Measurements from ENCODE around the gene DMBT1.

The DMBT1 gene

GRCh38 chr10:122515588-122516231 is 44.8 kb upstream of the DMBT1 start:
- Histone ChIP-seq H3K4me2 (ENCODE audit: low read length) (no peak overlapping the region), H3K27me3 (ENCODE audit: control insufficient read depth, insufficient read depth, low read length) (no peaks in the 10 kb centered on the region), H3K9me3 (ENCODE audit: control insufficient read depth, low read length) (no peaks in the 10 kb centered on the region), H3K27ac (no peak overlapping the region), H3K4me1 (no peaks in the 10 kb centered on the region), H3K79me2 (no peaks in the 10 kb centered on the region), H2AFZ (no peak overlapping the region), H3K4me3 (ENCODE audit: low read depth, low read length) (no peak overlapping the region), H3K36me3 (ENCODE audit: control insufficient read depth, insufficient read depth, low read length) (no peaks in the 10 kb centered on the region), H3K9ac (no peak overlapping the region)
- TF ChIP-seq, protein P1, sequence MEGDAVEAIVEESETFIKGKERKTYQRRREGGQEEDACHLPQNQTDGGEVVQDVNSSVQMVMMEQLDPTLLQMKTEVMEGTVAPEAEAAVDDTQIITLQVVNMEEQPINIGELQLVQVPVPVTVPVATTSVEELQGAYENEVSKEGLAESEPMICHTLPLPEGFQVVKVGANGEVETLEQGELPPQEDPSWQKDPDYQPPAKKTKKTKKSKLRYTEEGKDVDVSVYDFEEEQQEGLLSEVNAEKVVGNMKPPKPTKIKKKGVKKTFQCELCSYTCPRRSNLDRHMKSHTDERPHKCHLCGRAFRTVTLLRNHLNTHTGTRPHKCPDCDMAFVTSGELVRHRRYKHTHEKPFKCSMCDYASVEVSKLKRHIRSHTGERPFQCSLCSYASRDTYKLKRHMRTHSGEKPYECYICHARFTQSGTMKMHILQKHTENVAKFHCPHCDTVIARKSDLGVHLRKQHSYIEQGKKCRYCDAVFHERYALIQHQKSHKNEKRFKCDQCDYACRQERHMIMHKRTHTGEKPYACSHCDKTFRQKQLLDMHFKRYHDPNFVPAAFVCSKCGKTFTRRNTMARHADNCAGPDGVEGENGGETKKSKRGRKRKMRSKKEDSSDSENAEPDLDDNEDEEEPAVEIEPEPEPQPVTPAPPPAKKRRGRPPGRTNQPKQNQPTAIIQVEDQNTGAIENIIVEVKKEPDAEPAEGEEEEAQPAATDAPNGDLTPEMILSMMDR (IDR thresholded peaks at IDR 0.05): no peak

DNA sequence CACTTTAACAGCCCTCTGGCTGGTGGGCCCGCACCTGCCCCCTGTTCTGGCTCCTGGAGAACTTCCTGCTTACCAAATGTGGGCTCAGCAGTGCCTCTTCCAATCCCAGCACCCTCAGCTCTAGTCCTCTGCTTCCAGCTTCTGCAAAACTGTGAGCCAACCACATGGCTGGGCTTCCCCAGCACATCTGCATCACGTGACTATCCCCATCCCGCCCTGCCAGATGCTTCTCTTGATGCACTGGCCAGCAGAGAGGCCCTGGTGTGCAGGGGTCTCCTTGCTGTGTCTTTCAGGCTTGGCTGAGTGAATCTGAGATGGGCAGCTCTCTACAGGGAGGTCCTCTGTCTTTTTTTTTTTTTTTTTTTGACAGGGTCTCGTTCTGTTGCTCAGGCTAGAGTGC is 43.8 kb upstream of the DMBT1 start:
- H3K4me2 ChIP-seq (ENCODE audit: low read length): no peak overlapping the region
- H2AFZ ChIP-seq: no peak overlapping the region
- no peaks in the 10 kb centered on the region for H3K79me2 ChIP-seq
- no peaks in the 10 kb centered on the region for H3K36me3 ChIP-seq (ENCODE audit: control insufficient read depth, insufficient read depth, low read length)
- no peaks in the 10 kb centered on the region for H3K27me3 ChIP-seq (ENCODE audit: control insufficient read depth, insufficient read depth, low read length)
- no peak overlapping the region for H3K9ac ChIP-seq
- H3K27ac ChIP-seq: no peak overlapping the region
- TF ChIP-seq, protein P1 (IDR thresholded peaks at IDR 0.05): no peak
- no peak overlapping the region for H3K4me3 ChIP-seq (ENCODE audit: low read depth, low read length)
- no peaks in the 10 kb centered on the region for H3K4me1 ChIP-seq
- no peaks in the 10 kb centered on the region for H3K9me3 ChIP-seq (ENCODE audit: control insufficient read depth, low read length)

DNA sequence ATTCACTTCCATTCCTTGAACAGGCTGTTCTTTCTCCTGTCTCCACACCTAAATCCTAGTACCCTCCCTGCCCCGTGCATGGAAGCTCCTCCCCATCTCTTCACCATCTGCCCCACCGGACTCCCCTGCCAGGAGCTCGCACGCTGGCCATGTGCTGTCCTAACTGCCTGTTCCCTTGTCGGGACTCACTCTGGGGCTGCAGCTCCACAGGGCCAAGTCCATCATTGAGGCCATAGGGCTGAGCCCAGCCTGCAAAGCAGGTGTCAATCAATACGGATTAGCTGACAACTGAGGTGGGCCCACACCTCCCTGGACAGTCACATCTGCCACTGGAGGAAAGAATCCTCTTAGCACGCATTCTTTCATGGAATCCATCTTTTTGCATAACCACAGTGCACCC is 41.4 kb upstream of the DMBT1 start:
- no peaks in the 10 kb centered on the region for H3K79me2 ChIP-seq
- H3K4me3 ChIP-seq (ENCODE audit: low read depth, low read length): no peak overlapping the region
- no peaks in the 10 kb centered on the region for H3K4me1 ChIP-seq
- H3K9ac ChIP-seq: no peak overlapping the region
- H3K36me3 ChIP-seq (ENCODE audit: control insufficient read depth, insufficient read depth, low read length): no peaks in the 10 kb centered on the region
- no peak overlapping the region for H2AFZ ChIP-seq
- no peaks in the 10 kb centered on the region for H3K27me3 ChIP-seq (ENCODE audit: control insufficient read depth, insufficient read depth, low read length)
- no peak overlapping the region for H3K27ac ChIP-seq
- TF ChIP-seq, protein P1 (IDR thresholded peaks at IDR 0.05): no peak
- no peak overlapping the region for H3K4me2 ChIP-seq (ENCODE audit: low read length)
- H3K9me3 ChIP-seq (ENCODE audit: control insufficient read depth, low read length): no peaks in the 10 kb centered on the region

GRCh38 chr10:122519873-122520272 is 40.7 kb upstream of the DMBT1 start:
- no peak overlapping the region for H3K27ac ChIP-seq
- no peaks in the 10 kb centered on the region for H3K9me3 ChIP-seq (ENCODE audit: control insufficient read depth, low read length)
- H3K79me2 ChIP-seq: no peaks in the 10 kb centered on the region
- H3K4me3 ChIP-seq (ENCODE audit: low read depth, low read length): no peak overlapping the region
- no peaks in the 10 kb centered on the region for H3K36me3 ChIP-seq (ENCODE audit: control insufficient read depth, insufficient read depth, low read length)
- H3K4me1 ChIP-seq: no peaks in the 10 kb centered on the region
- H3K9ac ChIP-seq: no peak overlapping the region
- TF ChIP-seq, protein P1 (IDR thresholded peaks at IDR 0.05): no peak
- H3K4me2 ChIP-seq (ENCODE audit: low read length): no peak overlapping the region
- no peak overlapping the region for H2AFZ ChIP-seq
- no peaks in the 10 kb centered on the region for H3K27me3 ChIP-seq (ENCODE audit: control insufficient read depth, insufficient read depth, low read length)

DNA sequence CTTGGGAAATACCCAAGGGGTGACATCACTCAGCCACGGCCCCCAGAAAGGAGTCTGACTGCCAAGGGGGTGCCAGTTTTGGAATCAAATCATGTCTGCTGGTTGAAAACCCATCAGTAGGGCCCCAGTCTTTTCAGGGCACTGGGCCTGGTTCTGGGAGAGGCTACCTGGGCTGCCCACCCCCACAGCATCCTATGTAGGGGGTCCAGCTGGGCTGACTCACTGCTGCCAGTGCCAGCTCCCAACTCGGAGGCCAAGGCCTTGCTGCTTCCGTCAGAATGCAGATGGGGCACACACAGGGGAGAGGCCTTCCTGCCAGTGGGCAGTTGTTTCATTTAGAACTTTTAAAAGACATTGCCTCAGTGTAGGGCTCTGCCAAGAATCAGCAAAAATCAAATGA is 39.5 kb upstream of the DMBT1 start:
- Histone ChIP-seq H3K4me2 (ENCODE audit: low read length) (no peak overlapping the region), H3K27me3 (ENCODE audit: control insufficient read depth, insufficient read depth, low read length) (no peaks in the 10 kb centered on the region), H3K9ac (no peak overlapping the region), H3K4me3 (ENCODE audit: low read depth, low read length) (no peak overlapping the region), H3K9me3 (ENCODE audit: control insufficient read depth, low read length) (no peaks in the 10 kb centered on the region), H3K27ac (no peak overlapping the region), H3K79me2 (no peaks in the 10 kb centered on the region), H2AFZ (no peak overlapping the region), H3K4me1 (no peaks in the 10 kb centered on the region), H3K36me3 (ENCODE audit: control insufficient read depth, insufficient read depth, low read length) (no peaks in the 10 kb centered on the region)
- TF ChIP-seq, protein P1 (IDR thresholded peaks at IDR 0.05): no peak
